ENCODE measurements around the gene ZNF618. TPM values are rescaled to one million over a fixed set of nuclear protein-coding genes. Genes with fewer than 3 reads are reported as not detected.

The ZNF618 gene
- polyA plus RNA-seq, 3 donors: 0.53 to 1.9 (median 0.78) TPM

- peaks cover 0 to 3% (median 1%) of the 10 kb centered on the region in 7 donors for H3K9me3 Mint-ChIP-seq
- H3K27ac Mint-ChIP-seq: no peak overlapping the region
- 89% methylated on average over 8 of the region's 9 CpGs for WGBS (ENCODE audit: insufficient coverage)
- TF ChIP-seq, protein P1, sequence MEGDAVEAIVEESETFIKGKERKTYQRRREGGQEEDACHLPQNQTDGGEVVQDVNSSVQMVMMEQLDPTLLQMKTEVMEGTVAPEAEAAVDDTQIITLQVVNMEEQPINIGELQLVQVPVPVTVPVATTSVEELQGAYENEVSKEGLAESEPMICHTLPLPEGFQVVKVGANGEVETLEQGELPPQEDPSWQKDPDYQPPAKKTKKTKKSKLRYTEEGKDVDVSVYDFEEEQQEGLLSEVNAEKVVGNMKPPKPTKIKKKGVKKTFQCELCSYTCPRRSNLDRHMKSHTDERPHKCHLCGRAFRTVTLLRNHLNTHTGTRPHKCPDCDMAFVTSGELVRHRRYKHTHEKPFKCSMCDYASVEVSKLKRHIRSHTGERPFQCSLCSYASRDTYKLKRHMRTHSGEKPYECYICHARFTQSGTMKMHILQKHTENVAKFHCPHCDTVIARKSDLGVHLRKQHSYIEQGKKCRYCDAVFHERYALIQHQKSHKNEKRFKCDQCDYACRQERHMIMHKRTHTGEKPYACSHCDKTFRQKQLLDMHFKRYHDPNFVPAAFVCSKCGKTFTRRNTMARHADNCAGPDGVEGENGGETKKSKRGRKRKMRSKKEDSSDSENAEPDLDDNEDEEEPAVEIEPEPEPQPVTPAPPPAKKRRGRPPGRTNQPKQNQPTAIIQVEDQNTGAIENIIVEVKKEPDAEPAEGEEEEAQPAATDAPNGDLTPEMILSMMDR (IDR thresholded peaks at IDR 0.05): no peak
- no peaks in the 10 kb centered on the region for H3K79me2 ChIP-seq (ENCODE audit: insufficient read depth, low read length)
- H2AFZ ChIP-seq (ENCODE audit: insufficient read depth, low read depth, low read length, poor library complexity, severe bottlenecking): no peak overlapping the region
- no peak overlapping the region for H3K4me3 Mint-ChIP-seq
- peaks cover 23 to 43% (median 33%) of the 10 kb centered on the region in 3 donors for H3K27me3 Mint-ChIP-seq (ENCODE audit: low read depth in 3 of 3)
- H3K4me3 ChIP-seq (replicated peaks in 1 of 3; ENCODE audit: low read depth in 2 of 3, low read length in 3 of 3): no peak overlapping the region
- peaks cover 0 to 4% of the 10 kb centered on the region in 2 donors for H3K9me3 ChIP-seq (replicated peaks in 1 of 2; ENCODE audit: control insufficient read depth in 1 of 2, insufficient read depth in 1 of 2, low read length in 2 of 2)
- H3K36me3 Mint-ChIP-seq: no peaks in the 10 kb centered on the region
- H3K4me2 ChIP-seq (replicated peaks; ENCODE audit: extremely low read depth, low read length, poor library complexity, severe bottlenecking): no peak overlapping the region
- H3K9ac ChIP-seq (ENCODE audit: insufficient read depth, low read length, poor library complexity, severe bottlenecking): no peak overlapping the region
- H3K27me3 ChIP-seq (ENCODE audit: control insufficient read depth in 2 of 2, insufficient read depth in 2 of 2, low read length in 2 of 2): peaks cover 3 to 24% of the 10 kb centered on the region in 2 donors
- H3K4me1 Mint-ChIP-seq: peaks cover 4% of the 10 kb centered on the region
- no peak overlapping the region for H3K27ac ChIP-seq (ENCODE audit: low read depth in 1 of 2, low read length in 2 of 2)
- DNase-seq: no peak
- no peaks in the 10 kb centered on the region for H3K36me3 ChIP-seq (replicated peaks in 1 of 2; ENCODE audit: control insufficient read depth in 1 of 2, insufficient read depth in 2 of 2, low read length in 2 of 2)
- H4K20me1 ChIP-seq (ENCODE audit: insufficient read depth, low read length): no peaks in the 10 kb centered on the region
- peaks cover 0 to 8% of the 10 kb centered on the region in 2 donors for H3K4me1 ChIP-seq (ENCODE audit: control insufficient read depth in 1 of 2, insufficient read depth in 2 of 2, low read length in 2 of 2)
- intact Hi-C loops (cut with micrococcal nuclease): no loop called here
Measured at GRCh38 chr9:114096041-114096511, 220.0 kb downstream of the ZNF618 start.

- no peak overlapping the region for H3K4me3 ChIP-seq (replicated peaks in 1 of 3; ENCODE audit: low read depth in 2 of 3, low read length in 3 of 3)
- WGBS (ENCODE audit: insufficient coverage): 71% methylated on average over 4 of the region's 14 CpGs
- H3K27ac ChIP-seq (ENCODE audit: low read depth in 1 of 2, low read length in 2 of 2): no peak overlapping the region
- no peak overlapping the region for H3K27ac Mint-ChIP-seq
- no peak for DNase-seq
- intact Hi-C loops (cut with micrococcal nuclease): no loop called here
- H3K36me3 ChIP-seq (replicated peaks in 1 of 2; ENCODE audit: control insufficient read depth in 1 of 2, insufficient read depth in 2 of 2, low read length in 2 of 2): no peaks in the 10 kb centered on the region
- peaks cover 23 to 47% (median 37%) of the 10 kb centered on the region in 3 donors for H3K27me3 Mint-ChIP-seq (ENCODE audit: low read depth in 3 of 3)
- TF ChIP-seq, protein P1 (IDR thresholded peaks at IDR 0.05): no peak
- peaks cover 3 to 10% (median 8%) of the 10 kb centered on the region in 7 donors for H3K9me3 Mint-ChIP-seq
- H3K4me1 Mint-ChIP-seq: peaks cover 4% of the 10 kb centered on the region
- H3K9me3 ChIP-seq (replicated peaks in 1 of 2; ENCODE audit: control insufficient read depth in 1 of 2, insufficient read depth in 1 of 2, low read length in 2 of 2): peaks cover 2 to 4% of the 10 kb centered on the region in 2 donors
- no peaks in the 10 kb centered on the region for H3K79me2 ChIP-seq (ENCODE audit: insufficient read depth, low read length)
- H3K27me3 ChIP-seq (ENCODE audit: control insufficient read depth in 2 of 2, insufficient read depth in 2 of 2, low read length in 2 of 2): peaks cover 3 to 26% of the 10 kb centered on the region in 2 donors
- H3K4me1 ChIP-seq (ENCODE audit: control insufficient read depth in 1 of 2, insufficient read depth in 2 of 2, low read length in 2 of 2): peaks cover 0 to 8% of the 10 kb centered on the region in 2 donors
- H3K36me3 Mint-ChIP-seq: no peaks in the 10 kb centered on the region
- no peaks in the 10 kb centered on the region for H4K20me1 ChIP-seq (ENCODE audit: insufficient read depth, low read length)
- no peak overlapping the region for H2AFZ ChIP-seq (ENCODE audit: insufficient read depth, low read depth, low read length, poor library complexity, severe bottlenecking)
- H3K4me2 ChIP-seq (replicated peaks; ENCODE audit: extremely low read depth, low read length, poor library complexity, severe bottlenecking): no peak overlapping the region
- peak overlapping the region in 1 of 2 donors; percentile 71 for H3K4me3 Mint-ChIP-seq
- no peak overlapping the region for H3K9ac ChIP-seq (ENCODE audit: insufficient read depth, low read length, poor library complexity, severe bottlenecking)
Measured at GRCh38 chr9:114096866-114097612, 220.9 kb downstream of the ZNF618 start.

Data from CD14-positive monocyte (primary cell).